GM18861 (cell line): ENCODE data around the gene SETD7.
A peak's percentile ranks its signal among the peaks of the same experiment; 100 is the strongest.

Source experiments
- ATAC-seq: cut with Tn5 transposase; IDR thresholded peaks from one replicate; pipeline ENCODE4 v1.9.1; 2021; ENCODE audit not compliant: unreplicated experiment

Gene SETD7

GRCh38 chr4:139552517-139553307, 3.3 kb downstream of the SETD7 start:
- ATAC-seq = no peak

- no peak for ATAC-seq
Measured at GRCh38 chr4:139550724-139551429, 5.1 kb downstream of the SETD7 start.

- ATAC-seq = no peak
Measured at GRCh38 chr4:139547979-139548378, 8.0 kb downstream of the SETD7 start.

- no peak for ATAC-seq
Measured at GRCh38 chr4:139540632-139541031, 15.4 kb downstream of the SETD7 start.

GRCh38 chr4:139540161-139540560, 15.9 kb downstream of the SETD7 start:
- no peak for ATAC-seq

GRCh38 chr4:139537292-139537691, 18.7 kb downstream of the SETD7 start:
- no peak for ATAC-seq

- ATAC-seq = no peak
Measured at GRCh38 chr4:139535871-139536234, 20.2 kb downstream of the SETD7 start.

GRCh38 chr4:139535228-139535870, 20.7 kb downstream of the SETD7 start:
- no peak for ATAC-seq

GRCh38 chr4:139534287-139534950, 21.6 kb downstream of the SETD7 start:
- no peak for ATAC-seq

- no peak for ATAC-seq
Measured at GRCh38 chr4:139533511-139533910, 22.5 kb downstream of the SETD7 start.

GRCh38 chr4:139532947-139533346, 23.1 kb downstream of the SETD7 start:
- ATAC-seq = no peak

GRCh38 chr4:139530833-139531427, 25.1 kb downstream of the SETD7 start:
- ATAC-seq = no peak

GRCh38 chr4:139528377-139529005, 27.5 kb downstream of the SETD7 start:
- ATAC-seq = peak; percentile 63

GRCh38 chr4:139526928-139527327, 29.1 kb downstream of the SETD7 start:
- no peak for ATAC-seq

GRCh38 chr4:139525414-139525813, 30.6 kb downstream of the SETD7 start:
- ATAC-seq = no peak

GRCh38 chr4:139524062-139524631, 31.9 kb downstream of the SETD7 start:
- ATAC-seq = no peak

- ATAC-seq = no peak
Measured at GRCh38 chr4:139523076-139523475, 32.9 kb downstream of the SETD7 start.

- no peak for ATAC-seq
Measured at GRCh38 chr4:139522457-139522856, 33.6 kb downstream of the SETD7 start.

- ATAC-seq = no peak
Measured at GRCh38 chr4:139521754-139522401, 34.1 kb downstream of the SETD7 start.

- no peak for ATAC-seq
Measured at GRCh38 chr4:139515531-139515958, 40.5 kb downstream of the SETD7 start.
